NK-92 (cell line): Measurements from ENCODE around the gene PPID.
"Not testable (repeated sequence)": the region's sequence is repeated elsewhere in the genome, so short reads cannot be mapped to it uniquely, and the experiment has no call there.

ENCODE experiments used
- DNase-seq: peaks from one replicate; lab custom pipeline; 2025; ENCODE audit not compliant: unreplicated experiment; lab: John Stamatoyannopoulos, UW

The PPID gene

DNA sequence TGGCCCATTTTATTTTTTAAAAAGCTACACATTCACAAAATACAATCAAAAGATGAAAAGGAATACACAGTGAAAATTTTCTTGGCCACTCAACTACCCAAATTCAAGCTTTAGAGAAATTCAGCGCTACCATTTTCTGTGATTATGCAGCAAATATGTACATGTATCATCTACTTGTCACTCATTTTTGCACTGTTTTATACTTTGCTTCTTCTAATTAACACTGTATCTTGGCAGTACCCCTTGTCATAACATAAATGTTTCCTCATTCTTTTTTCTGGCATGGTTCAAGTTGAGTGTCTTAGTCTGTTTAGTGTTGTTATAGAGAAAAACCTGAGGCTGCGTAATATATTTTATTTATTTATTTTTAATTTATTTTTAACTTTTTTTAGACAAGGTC lies 15.7 kb upstream of the PPID start:
- DNase-seq, result no peak

GRCh38 chr4:158729716-158730559 lies 6.7 kb upstream of the PPID start:
- no peak for DNase-seq

- no peak for DNase-seq
Observed at GRCh38 chr4:158728236-158728635, 5.0 kb upstream of the PPID start.

- no peak for DNase-seq
Observed at GRCh38 chr4:158726633-158727032, 3.4 kb upstream of the PPID start.

DNA sequence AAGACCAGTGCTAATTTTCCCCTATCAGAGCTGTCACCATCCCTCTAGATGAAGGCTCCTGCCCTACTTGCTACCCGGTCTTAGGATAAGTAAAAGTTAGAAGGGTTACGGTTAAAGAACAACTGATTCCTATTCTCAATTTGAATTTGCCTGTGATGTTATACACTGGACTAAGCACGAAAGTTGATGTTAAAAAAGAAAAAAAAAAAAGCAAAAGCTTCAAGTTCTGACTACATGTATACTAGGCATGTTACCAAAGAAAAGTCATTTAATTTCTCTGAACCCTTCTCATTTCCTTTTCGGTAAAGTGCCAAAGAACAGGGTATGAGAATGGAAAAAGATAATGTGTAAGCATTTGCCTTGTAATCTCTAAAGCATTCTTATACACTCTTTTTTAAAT lies 1.4 kb upstream of the PPID start:
- DNase-seq, result no peak

GRCh38 chr4:158722291-158722916 lies 792 bp downstream of the PPID start:
- DNase-seq, result no peak

DNA sequence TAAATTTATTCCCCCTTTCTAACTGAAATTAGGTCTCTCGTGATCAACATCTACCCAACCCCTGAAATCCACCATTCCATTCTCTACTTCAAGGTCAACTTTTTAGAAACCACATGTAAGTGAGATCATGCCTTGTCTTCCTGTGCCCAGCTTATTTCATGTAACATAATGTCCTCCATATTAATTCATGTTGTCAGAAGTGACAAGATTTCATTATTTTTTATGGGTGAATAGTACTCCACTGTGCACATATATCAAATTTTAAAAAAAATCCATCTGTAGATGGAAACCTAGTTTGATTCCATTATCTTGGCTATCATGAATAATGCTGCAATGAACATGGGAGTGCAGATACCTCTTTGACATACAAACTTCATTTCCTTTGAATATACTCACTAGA lies 1.5 kb downstream of the PPID start:
- no peak for DNase-seq

DNA sequence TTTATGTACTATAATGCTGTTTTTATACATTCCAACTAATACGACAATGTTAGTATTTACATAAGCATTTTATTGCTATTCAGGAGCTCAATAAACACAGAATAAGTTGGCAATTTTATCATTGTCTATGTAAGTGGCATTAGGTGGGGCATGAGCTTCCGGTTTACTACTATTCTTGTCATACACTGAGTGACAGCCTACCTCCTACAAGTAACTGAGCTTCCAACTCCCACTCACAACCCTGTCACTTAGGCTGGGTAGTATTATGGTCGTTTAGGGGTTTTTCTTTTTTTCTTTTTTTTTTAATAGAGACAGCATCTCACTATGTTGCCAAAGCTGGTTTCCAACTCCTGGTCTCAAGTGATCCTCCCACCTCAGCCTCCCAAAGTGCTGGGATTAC lies 7.4 kb downstream of the PPID start:
- no peak for DNase-seq

- no peak for DNase-seq
Observed at GRCh38 chr4:158714937-158715336, 8.3 kb downstream of the PPID start.

GRCh38 chr4:158712622-158713021 lies 10.6 kb downstream of the PPID start:
- DNase-seq, result not testable (repeated sequence)

GRCh38 chr4:158710814-158711213 lies 12.4 kb downstream of the PPID start:
- no peak for DNase-seq

DNA sequence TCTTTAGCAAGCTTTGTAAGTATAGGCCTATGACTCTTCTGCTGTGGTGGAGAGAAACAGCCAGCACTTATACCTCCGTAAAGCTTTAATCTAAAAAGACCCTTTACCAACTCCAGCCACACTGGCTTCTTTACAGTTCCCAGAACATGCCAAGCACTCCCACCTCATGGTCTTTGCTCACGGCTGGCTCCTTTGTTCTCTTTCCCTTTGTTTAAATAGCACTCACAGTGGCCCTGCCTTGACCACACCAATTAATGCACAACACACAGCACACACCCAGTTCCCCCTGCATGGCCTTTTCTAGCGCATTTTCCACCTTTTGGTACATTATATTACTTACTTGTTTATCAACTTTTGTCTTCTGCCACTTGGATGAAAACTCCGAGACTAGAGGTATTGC lies 18.9 kb downstream of the PPID start:
- DNase-seq, result no peak

- no peak for DNase-seq
Observed at GRCh38 chr4:158688813-158689212, 34.4 kb downstream of the PPID start.

GRCh38 chr4:158682066-158682465 lies 41.1 kb downstream of the PPID start:
- no peak for DNase-seq

DNA sequence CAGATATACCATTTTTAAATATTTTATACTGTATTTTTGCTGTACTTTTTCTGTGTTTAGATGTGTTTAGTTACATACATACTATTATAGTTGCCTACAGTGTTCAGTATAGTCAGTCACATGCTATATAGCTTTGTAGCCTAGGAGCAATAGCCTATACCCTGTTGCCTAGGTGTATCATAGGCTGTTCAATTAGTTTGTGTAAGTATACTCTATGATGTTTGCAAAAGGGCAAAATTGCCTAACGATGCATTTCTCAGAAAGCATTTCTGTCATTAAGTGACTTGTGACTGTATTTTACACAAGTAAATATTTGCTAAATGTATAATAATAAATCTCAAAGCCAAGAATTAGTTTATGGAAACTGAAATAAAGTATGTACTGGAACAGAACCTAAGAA lies 41.6 kb downstream of the PPID start:
- no peak for DNase-seq

GRCh38 chr4:158678767-158679166 lies 44.4 kb downstream of the PPID start:
- DNase-seq, result no peak

DNA sequence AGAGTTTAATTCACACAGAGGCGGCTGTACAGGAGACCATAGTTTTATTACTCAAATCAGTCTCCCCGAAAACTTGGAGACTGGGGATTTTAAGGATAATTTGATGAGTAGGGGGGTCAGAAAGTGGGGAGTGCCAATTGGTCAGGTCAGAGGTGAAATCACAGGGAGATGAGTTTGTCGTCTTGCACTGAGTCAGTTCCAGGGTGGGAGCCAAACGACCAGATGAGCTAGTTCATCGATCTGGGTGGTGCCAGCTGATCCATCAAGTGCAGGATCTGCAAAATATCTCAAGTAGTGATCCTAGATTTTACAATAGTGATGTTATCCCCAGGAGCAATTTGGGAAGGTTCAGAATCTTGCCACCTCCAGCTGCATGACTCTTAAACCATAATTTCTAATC lies 47.1 kb downstream of the PPID start:
- no peak for DNase-seq

GRCh38 chr4:158673633-158674032 lies 49.6 kb downstream of the PPID start:
- no peak for DNase-seq

DNA sequence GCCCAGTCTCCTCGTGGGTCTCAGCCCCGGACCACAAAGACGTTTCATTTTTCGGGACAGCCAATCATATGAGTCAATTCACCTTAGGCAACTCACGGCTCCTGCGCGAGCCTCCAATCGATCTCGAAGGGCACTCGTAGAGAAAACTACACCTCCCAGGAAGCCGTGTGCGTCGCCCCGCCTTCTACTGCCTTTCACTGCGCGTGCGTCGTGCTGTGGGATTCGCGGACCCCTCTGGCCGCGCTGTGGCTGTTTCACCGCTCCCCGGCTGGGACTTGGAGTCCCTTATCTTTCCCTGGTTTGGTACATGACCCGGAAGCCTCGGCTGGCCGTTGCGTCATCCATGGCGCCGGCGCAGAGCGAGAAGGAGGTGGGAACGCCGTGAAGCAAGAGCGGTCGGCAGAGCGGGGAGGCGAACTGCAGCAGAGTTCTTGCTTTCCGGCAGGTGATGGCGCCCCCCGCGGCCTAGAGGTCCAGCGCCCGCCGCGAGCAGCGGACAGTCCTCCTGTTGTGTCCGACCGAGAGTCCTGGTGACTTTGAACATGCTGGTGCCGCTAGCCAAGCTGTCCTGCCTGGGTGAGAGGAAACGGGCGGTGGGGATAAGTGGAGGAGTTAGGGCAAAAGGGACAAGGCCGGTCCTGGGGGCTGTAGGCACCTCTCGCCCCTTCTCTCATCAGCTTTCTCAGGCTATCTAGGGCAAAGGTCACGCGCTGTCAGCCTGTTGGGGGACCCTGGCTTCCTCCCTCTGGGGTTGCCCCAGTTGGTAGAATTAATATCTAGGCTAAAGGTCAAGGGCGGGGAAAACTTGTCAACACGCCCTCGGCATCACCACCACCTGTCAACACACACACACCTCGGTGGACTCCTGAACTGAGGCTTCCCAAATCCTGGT lies 51.0 kb downstream of the PPID start, which contains the start of gene ETFDH:
TSS of gene ETFDH (plus strand) at position 382 of the 892 bp plus-strand sequence. CDS start at position 543, 161 bp downstream.
- DNase-seq, result peak; percentile 90

- DNase-seq, result no peak
Observed at GRCh38 chr4:158671665-158671914, 51.6 kb downstream of the PPID start, which contains the start of gene C4orf46. TSS of gene C4orf46 (minus strand) at chr4:158671887. CDS start at chr4:158671801, 86 bp downstream.

DNA sequence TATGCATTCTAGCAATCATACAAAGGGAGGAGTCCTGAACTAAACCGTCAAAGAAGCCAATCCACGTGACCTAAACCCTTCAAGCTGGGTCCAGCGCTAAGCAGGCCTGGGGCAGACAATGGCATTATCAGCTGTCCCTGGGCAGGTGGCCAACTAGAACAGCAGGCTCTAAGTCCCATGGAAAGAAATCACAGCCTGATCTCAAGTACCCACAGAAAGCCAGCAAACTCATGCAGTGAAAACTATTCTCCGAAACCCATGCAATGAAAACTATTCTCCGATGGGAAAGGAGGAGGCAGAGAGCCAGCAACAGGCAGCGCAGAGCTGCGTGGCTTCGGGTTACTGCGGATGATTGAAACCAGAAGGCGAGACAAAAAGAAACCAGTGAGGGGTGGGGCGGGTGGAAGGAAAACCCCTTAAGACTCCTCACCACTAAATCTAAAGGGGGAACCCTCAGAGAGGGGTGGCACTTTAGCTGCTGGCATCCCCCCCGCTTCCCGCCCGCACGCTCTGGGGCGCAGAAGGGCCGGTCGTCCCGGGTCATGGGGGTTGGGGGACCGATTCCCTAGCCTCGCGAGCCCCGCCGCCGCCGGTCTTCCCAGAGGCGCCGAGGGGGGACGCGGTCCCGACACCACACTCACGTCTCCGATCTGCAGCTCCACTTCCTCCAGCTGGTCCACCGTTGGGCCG lies 52.1 kb downstream of the PPID start:
- DNase-seq, result no peak
